HG03135 (cell line): ENCODE data around the gene MALRD1.
"Not testable (repeated sequence)": the region's sequence is repeated elsewhere in the genome, so short reads cannot be mapped to it uniquely, and the experiment has no call there.

Experiments
- ATAC-seq: cut with Tn5 transposase; IDR thresholded peaks from one replicate; pipeline ENCODE4 v1.9.1; 2021; ENCODE audit warnings: mild to moderate bottlenecking, moderate library complexity; ENCODE audit not compliant: unreplicated experiment

The MALRD1 gene

GRCh38 chr10:19701427-19702052 is 652.9 kb downstream of the MALRD1 start:
- no peak for ATAC-seq

GRCh38 chr10:19702215-19702614 is 653.6 kb downstream of the MALRD1 start:
- ATAC-seq, result no peak

DNA sequence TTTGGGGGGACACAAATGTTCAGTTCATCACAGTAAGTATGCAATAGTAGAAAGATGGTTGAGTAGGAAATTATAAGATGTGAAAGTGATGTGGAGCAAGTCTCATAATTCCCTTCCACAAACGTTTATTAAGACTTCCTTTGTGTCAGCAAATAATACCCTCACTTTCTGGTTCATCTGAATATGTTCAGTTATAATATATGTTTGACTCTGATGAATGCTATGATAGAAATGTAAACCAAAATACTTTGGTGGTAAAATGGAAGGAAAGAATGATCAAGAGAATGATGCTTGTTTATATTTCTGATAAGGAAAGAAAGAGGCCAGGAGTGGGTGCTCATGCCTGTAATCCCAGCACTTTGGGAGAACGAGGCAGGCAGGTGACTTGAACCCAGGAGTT is 655.9 kb downstream of the MALRD1 start:
- ATAC-seq, result no peak

- no peak for ATAC-seq
Observed at GRCh38 chr10:19705250-19705649, 656.6 kb downstream of the MALRD1 start.

DNA sequence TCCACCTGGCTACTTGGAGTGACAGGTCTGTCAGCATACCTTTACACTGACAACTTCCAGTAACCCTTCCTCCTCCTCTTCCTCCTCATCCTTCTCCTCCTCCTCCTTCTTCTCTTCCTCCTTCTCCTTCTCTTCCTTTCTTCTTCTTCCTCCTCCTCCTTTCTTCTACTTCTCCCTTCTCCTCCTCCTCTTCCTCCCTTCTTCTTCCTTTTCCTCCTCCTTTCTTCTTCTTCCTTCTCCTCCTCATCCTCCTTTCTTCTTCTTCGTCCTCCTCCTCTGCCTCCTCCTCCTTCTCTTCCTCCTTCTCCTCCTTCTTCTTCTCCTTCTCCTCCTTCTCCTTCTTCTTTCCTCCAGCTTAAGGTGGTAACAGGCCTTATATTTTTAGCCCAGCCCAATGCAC is 658.3 kb downstream of the MALRD1 start:
- ATAC-seq, result no peak

DNA sequence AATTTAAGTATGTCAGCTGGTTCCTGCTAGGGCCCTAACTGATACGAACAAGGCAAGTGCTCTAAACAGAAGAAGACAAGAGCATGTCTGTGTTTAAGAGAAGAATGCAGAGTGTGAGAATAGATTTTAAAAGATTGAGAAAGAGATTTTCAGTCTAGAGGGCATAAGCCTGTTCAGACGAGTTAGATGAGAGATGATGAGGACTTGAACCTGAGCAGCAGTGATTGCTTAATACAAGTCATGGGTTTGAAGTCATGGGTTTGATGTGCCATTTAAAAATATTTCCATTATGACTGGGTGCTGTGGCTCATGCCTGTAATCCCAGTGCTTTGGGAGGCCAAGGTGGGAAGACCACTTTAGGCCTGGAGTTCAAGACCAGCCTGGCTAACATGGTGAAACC is 658.8 kb downstream of the MALRD1 start:
- no peak for ATAC-seq

DNA sequence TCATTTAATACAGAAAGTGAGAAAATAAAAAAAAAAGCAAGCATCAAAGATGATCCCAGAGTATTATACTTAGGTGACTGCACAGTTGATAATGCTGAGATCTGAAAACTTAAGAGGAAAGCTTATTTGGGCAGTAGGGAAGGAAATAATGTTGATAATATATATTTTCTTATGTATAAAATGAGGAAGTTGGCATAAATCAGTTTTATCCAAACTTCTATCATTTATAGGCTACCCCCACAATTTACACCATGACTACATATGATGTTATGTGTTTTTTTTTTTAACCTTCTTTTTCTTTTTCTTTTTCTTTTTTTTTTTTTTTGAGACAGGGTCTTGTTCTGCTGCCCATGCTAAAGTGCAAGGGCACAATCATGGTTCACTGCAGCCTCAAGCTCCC is 659.4 kb downstream of the MALRD1 start:
- ATAC-seq, result no peak

DNA sequence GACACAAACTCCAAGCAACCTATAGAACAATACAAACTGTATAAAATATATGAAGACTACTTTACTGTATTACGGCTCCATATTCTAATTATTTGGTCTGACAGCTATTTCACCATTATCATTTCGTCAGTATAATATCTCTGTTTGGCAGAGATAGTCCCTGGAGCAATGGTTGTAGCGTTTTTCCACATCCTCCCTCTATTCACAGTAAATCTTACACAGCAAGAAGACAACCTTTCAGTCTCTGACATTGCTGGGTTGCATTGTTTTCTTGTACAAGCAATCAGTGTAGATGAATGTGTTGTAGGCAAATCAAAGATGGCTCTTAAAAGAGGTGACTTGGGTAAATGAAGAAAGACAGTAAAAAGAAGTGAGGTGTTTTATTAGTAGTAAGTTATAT is 662.0 kb downstream of the MALRD1 start:
- ATAC-seq, result no peak

- ATAC-seq, result no peak
Observed at GRCh38 chr10:19713159-19713558, 664.6 kb downstream of the MALRD1 start.

GRCh38 chr10:19713800-19714525 is 665.4 kb downstream of the MALRD1 start:
- no peak for ATAC-seq

- ATAC-seq, result no peak
Observed at GRCh38 chr10:19719284-19719683, 670.7 kb downstream of the MALRD1 start.

GRCh38 chr10:19724287-19724686 is 675.7 kb downstream of the MALRD1 start:
- ATAC-seq, result no peak

GRCh38 chr10:19728376-19728775 is 679.8 kb downstream of the MALRD1 start:
- no peak for ATAC-seq

GRCh38 chr10:19728964-19729363 is 680.4 kb downstream of the MALRD1 start:
- no peak for ATAC-seq

DNA sequence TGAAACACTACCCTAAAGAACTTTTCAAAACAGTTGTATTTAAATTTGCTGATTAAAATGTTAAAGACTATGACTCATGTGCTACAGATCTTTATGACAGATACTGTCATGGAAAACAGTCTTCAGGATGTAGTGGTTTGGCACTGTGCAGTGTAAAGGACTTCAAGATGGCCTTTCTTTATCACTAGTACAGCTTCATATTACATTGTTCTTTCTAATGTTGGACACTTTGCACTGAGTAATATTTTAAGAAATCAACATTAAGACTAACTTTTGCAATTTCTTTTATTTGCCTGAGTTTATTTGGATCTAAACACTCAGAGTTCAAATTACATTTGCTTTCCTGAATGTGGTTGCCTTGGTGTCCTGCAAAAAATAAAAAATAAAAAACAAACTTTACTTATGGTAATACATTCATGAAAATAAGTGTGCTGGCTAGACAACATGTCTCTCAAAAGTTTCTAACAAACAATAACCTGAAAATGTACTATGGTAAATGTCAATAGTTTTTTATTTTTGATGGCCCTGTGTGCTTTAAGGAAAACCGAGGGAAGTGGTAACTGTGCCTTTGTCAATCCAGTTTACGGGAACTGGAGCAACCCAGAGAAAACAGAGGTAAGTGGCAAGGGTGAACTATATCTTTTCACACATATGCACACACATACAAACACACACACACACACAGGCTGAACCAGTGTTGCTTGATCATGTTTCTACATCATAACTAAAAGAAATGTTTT is 681.7 kb downstream of the MALRD1 start:
- no peak for ATAC-seq

GRCh38 chr10:19730907-19731217 is 682.3 kb downstream of the MALRD1 start:
- no peak for ATAC-seq

DNA sequence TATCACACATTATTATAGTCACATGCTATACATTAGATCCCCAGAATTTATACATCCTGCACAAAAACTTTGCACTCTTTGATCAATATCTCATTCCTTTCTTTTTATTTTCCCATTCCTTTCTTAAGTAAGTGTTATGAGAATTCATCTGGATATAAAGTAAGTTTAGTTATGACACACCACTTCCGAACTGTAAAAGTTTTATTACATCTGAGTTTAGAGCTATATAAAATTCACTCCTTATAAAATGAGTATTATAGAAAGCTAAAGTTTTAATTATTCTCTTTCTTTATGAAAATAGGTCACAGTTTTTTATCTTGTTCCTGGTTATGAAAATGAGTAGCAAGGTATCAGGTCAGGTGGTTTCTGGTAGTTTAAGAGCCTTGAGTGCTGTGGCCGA is 683.0 kb downstream of the MALRD1 start:
- no peak for ATAC-seq

DNA sequence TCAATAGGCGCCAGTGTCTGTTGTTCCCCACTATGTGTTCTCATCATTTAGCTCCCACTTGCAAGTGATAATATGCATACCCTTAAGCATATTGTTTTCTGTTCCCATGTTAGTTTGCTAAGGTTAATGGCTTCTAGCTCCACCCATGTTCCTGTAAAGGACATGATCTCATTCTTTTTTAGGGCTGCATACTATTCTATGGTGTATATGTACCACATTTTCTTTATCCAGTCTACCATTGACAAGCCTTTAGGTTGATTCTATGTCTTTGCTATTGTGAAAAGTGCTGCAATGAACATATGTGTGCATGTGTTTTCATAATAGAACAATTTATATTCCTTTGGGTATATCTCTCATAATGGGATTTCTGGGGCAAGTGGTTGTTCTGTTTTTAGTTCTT is 689.8 kb downstream of the MALRD1 start:
- ATAC-seq, result no peak

DNA sequence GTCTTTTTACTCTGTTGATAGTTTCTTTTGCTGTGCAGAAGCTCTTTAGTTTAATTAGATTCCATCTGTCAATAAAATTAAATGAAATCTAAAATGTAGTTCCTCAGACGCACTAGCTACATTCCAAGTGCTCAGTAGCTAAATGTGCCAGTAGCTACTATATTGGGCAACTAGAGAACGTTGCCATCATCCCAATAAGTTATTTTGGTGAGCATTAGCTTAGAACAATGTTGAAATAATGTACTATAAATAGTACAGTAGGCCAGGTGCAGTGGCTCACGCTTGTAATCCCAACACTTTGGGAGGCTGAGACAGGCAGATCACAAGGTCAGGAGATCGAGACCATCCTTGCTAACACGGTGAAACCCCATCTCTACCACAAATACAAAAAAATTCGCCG is 690.6 kb downstream of the MALRD1 start:
- ATAC-seq, result not testable (repeated sequence)

- not testable (repeated sequence) for ATAC-seq
Observed at GRCh38 chr10:19742144-19742543, 693.5 kb downstream of the MALRD1 start.

DNA sequence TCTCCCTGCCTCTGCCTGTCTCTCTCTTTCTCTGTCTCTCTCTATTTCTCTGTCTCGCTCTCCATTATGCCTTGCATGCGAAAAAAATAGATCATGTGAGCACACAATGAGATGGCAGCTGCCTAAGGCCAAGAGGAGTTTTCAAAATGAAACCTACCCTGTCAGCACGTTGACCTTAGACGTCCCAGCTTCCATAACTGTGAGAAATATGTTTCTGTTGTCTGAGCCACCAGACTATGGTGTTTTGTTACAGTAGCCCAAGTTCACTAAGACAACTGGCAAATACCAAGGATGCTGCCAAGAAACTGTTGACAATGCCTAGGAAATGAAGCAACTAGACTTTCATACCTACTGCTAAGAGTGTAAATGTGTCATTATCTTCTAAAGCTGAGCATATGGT is 697.1 kb downstream of the MALRD1 start:
- ATAC-seq, result no peak

- no peak for ATAC-seq
Observed at GRCh38 chr10:19749185-19749729, 700.7 kb downstream of the MALRD1 start.
